NCI-H345 (cell line): ENCODE measurements around the gene PTPN2.
"Not testable (repeated sequence)": the region's sequence is repeated elsewhere in the genome, so short reads cannot be mapped to it uniquely, and the experiment has no call there.

Experiments used
- DNase-seq: peaks from one replicate; lab custom pipeline; 2025; lab: John Stamatoyannopoulos, UW

Gene PTPN2

GRCh38 chr18:12891561-12891960 is 7.5 kb upstream of the PTPN2 start:
- no peak for DNase-seq

GRCh38 chr18:12890964-12891363 is 6.9 kb upstream of the PTPN2 start:
- DNase-seq = no peak

GRCh38 chr18:12886498-12887126 is 2.6 kb upstream of the PTPN2 start:
- DNase-seq = no peak

GRCh38 chr18:12885500-12885899 is 1.5 kb upstream of the PTPN2 start:
- no peak for DNase-seq

GRCh38 chr18:12884406-12885323 is 628 bp upstream of the PTPN2 start:
- peak; percentile 36 for DNase-seq

GRCh38 chr18:12883372-12883683 is 709 bp downstream of the PTPN2 start:
- DNase-seq = peak; percentile 53

- no peak for DNase-seq
Measured at GRCh38 chr18:12882453-12883371, 1.3 kb downstream of the PTPN2 start.

GRCh38 chr18:12880541-12880910 is 3.5 kb downstream of the PTPN2 start:
- DNase-seq = no peak

GRCh38 chr18:12879840-12880540 is 4.0 kb downstream of the PTPN2 start:
- no peak for DNase-seq

GRCh38 chr18:12874992-12875391 is 9.0 kb downstream of the PTPN2 start:
- DNase-seq = not testable (repeated sequence)

- DNase-seq = not testable (repeated sequence)
Measured at GRCh38 chr18:12873961-12874567, 10.0 kb downstream of the PTPN2 start.

- no peak for DNase-seq
Measured at GRCh38 chr18:12872408-12872807, 11.6 kb downstream of the PTPN2 start.

GRCh38 chr18:12868576-12868975 is 15.5 kb downstream of the PTPN2 start:
- DNase-seq = no peak

- DNase-seq = no peak
Measured at GRCh38 chr18:12867441-12868123, 16.5 kb downstream of the PTPN2 start.

- DNase-seq = no peak
Measured at GRCh38 chr18:12863687-12864216, 20.3 kb downstream of the PTPN2 start.

GRCh38 chr18:12862874-12863482 is 21.1 kb downstream of the PTPN2 start:
- no peak for DNase-seq

GRCh38 chr18:12862467-12862866 is 21.6 kb downstream of the PTPN2 start:
- DNase-seq = peak; percentile 31

GRCh38 chr18:12861637-12862036 is 22.4 kb downstream of the PTPN2 start:
- peak; percentile 26 for DNase-seq

GRCh38 chr18:12860530-12860929 is 23.5 kb downstream of the PTPN2 start:
- no peak for DNase-seq

- no peak for DNase-seq
Measured at GRCh38 chr18:12858991-12859390, 25.0 kb downstream of the PTPN2 start.
